HG02623 (cell line): ENCODE data around the gene MPV17L2.

Source experiments
- ATAC-seq: cut with Tn5 transposase; IDR thresholded peaks from one replicate; pipeline ENCODE4 v1.9.1; 2021; ENCODE audit warnings: moderate library complexity; ENCODE audit not compliant: unreplicated experiment

The MPV17L2 gene

GRCh38 chr19:18232540-18233223 lies 39.7 kb downstream of the MPV17L2 start:
- no peak for ATAC-seq

GRCh38 chr19:18233224-18233825 lies 40.3 kb downstream of the MPV17L2 start:
- no peak for ATAC-seq

- no peak for ATAC-seq
Measured at GRCh38 chr19:18234194-18234593, 41.2 kb downstream of the MPV17L2 start.

- ATAC-seq: no peak
Measured at GRCh38 chr19:18239303-18239702, 46.3 kb downstream of the MPV17L2 start.

GRCh38 chr19:18245297-18245696 lies 52.3 kb downstream of the MPV17L2 start:
- no peak for ATAC-seq
